HEK293 (cell line): ENCODE results near the gene TEC.
A peak's percentile ranks its signal among the peaks of the same experiment; 100 is the strongest.

Experiments used
- CTCF ChIA-PET: fragments of 350-600 bp; formaldehyde crosslinking; extraction: SDS; loops from one replicate; lab custom pipeline; 2021; ENCODE audit warnings: antibody characterized with exemption; lab: Yijun Ruan, JAX
- POLR2A ChIA-PET: fragments of 300-600 bp; formaldehyde crosslinking; extraction: SDS; loops from one replicate; lab custom pipeline; 2020; ENCODE audit warnings: antibody characterized with exemption, inconsistent platforms; lab: Yijun Ruan, JAX
- H3K27ac ChIP-seq: fragments of 200-500 bp; sonication (Bioruptor generic); 2 replicates; pipeline ENCODE4 v1.5.1; 2014; ENCODE audit warnings: low read depth, low read length, control low read depth, inconsistent platforms; ENCODE audit errors: extremely low read depth
- H3K36me3 ChIP-seq, 2 experiments: fragments of 200-500 bp in 1 of 2; sonication (Bioruptor generic) in 1 of 2; 1 replicate in 1 of 2; 2 replicates in 1 of 2; pipeline ENCODE4 v1.5.1; 2014 to 2017; ENCODE audit warnings: inconsistent platforms in 2 of 2, low read length in 2 of 2; ENCODE audit not compliant: control insufficient read depth in 2 of 2, insufficient read depth in 1 of 2
- H3K4me1 ChIP-seq: fragments of 200-500 bp; sonication (Bioruptor generic); 2 replicates; pipeline ENCODE4 v1.5.1; 2014; ENCODE audit warnings: mild to moderate bottlenecking, low read length, inconsistent platforms; ENCODE audit not compliant: control insufficient read depth, insufficient read depth
- H3K4me3 ChIP-seq: 2 replicates; pipeline ENCODE4 v1.5.1; 2011; ENCODE audit warnings: low read depth, mild to moderate bottlenecking, control low read depth, low read length, moderate library complexity
- H3K9me3 ChIP-seq: fragments of 200-500 bp; sonication (Bioruptor generic); 2 replicates; pipeline ENCODE4 v1.5.1; 2014; ENCODE audit warnings: low read depth, low read length, inconsistent platforms; ENCODE audit not compliant: control insufficient read depth, insufficient read depth
- AEBP2 ChIP-seq: fragments of 450-650 bp; formaldehyde crosslinking; IDR thresholded peaks from 2 replicates; pipeline ENCODE4 v1.5.1; 2016; ENCODE audit warnings: missing biosample characterization, missing genetic modification characterization, borderline replicate concordance
- REPIN1 ChIP-seq: fragments of 450-650 bp; formaldehyde crosslinking; IDR thresholded peaks from 2 replicates; pipeline ENCODE4 v1.5.1; 2017; ENCODE audit warnings: missing biosample characterization, missing genetic modification characterization, low read depth
- ZBTB17 ChIP-seq: fragments of 450-650 bp; formaldehyde crosslinking; IDR thresholded peaks from 2 replicates; pipeline ENCODE4 v1.5.1; 2016; ENCODE audit warnings: missing biosample characterization, missing genetic modification characterization
- ZFP41 ChIP-seq: fragments of 450-650 bp; formaldehyde crosslinking; IDR thresholded peaks from 2 replicates; pipeline ENCODE4 v1.5.1; 2016; ENCODE audit warnings: missing biosample characterization, missing genetic modification characterization, borderline replicate concordance
- ZNF121 ChIP-seq: fragments of 450-650 bp; formaldehyde crosslinking; IDR thresholded peaks from 2 replicates; pipeline ENCODE4 v1.5.1; 2016; ENCODE audit warnings: missing biosample characterization, missing genetic modification characterization
- ZNF2 ChIP-seq: fragments of 450-650 bp; formaldehyde crosslinking; IDR thresholded peaks from 2 replicates; pipeline ENCODE4 v1.5.1; 2016; ENCODE audit warnings: missing biosample characterization, missing genetic modification characterization
- ZNF211 ChIP-seq: fragments of 450-650 bp; formaldehyde crosslinking; IDR thresholded peaks from 2 replicates; pipeline ENCODE4 v1.5.1; 2016; ENCODE audit warnings: low read depth, missing biosample characterization, missing genetic modification characterization
- ZNF23 ChIP-seq: fragments of 450-650 bp; formaldehyde crosslinking; IDR thresholded peaks from 2 replicates; pipeline ENCODE4 v1.5.1; 2016; ENCODE audit warnings: missing biosample characterization, missing genetic modification characterization, borderline replicate concordance
- ZNF239 ChIP-seq: fragments of 450-650 bp; formaldehyde crosslinking; IDR thresholded peaks from 2 replicates; pipeline ENCODE4 v1.5.1; 2016; ENCODE audit warnings: missing biosample characterization, missing genetic modification characterization
- ZNF626 ChIP-seq: fragments of 450-650 bp; sonication (Bioruptor Pico); formaldehyde crosslinking; IDR thresholded peaks from 2 replicates; pipeline ENCODE4 v1.5.1; 2018; ENCODE audit warnings: missing biosample characterization, missing genetic modification characterization, inconsistent platforms
- ZNF629 ChIP-seq: fragments of 450-650 bp; formaldehyde crosslinking; IDR thresholded peaks from 2 replicates; pipeline ENCODE4 v1.5.1; 2017; ENCODE audit warnings: missing biosample characterization, missing genetic modification characterization
- ZNF677 ChIP-seq: fragments of 450-650 bp; IDR thresholded peaks from 2 replicates; pipeline ENCODE4 v1.5.0; 2018; ENCODE audit warnings: missing biosample characterization, mild to moderate bottlenecking, missing genetic modification characterization, moderate library complexity
- TF ChIP-seq, protein P1 (sequence below): fragments of 450-650 bp; formaldehyde crosslinking; IDR thresholded peaks from 2 replicates; pipeline ENCODE4 v1.5.1; 2017; ENCODE audit warnings: missing biosample characterization, missing genetic modification characterization
- TF ChIP-seq, protein P2 (sequence below): fragments of 450-650 bp; formaldehyde crosslinking; IDR thresholded peaks from 2 replicates; pipeline ENCODE4 v1.5.1; 2016; ENCODE audit warnings: missing biosample characterization, missing genetic modification characterization, low read depth

Gene TEC

GRCh38 chr4:48102303-48102702 is 167.3 kb downstream of the TEC start:
- POLR2A ChIA-PET = no interaction called here
- Histone ChIP-seq H3K4me1 (no peaks in the 10 kb centered on the region), H3K36me3 (no peaks in the 10 kb centered on the region), H3K4me3 (no peak overlapping the region), H3K27ac (no peak overlapping the region), H3K9me3 (no peaks in the 10 kb centered on the region)
- no peak for TF ChIP-seq ZNF677 (tag by site-specific recombination)
- TF ChIP-seq ZNF626 (tag by site-specific recombination) = no peak
- TF ChIP-seq, protein P1, sequence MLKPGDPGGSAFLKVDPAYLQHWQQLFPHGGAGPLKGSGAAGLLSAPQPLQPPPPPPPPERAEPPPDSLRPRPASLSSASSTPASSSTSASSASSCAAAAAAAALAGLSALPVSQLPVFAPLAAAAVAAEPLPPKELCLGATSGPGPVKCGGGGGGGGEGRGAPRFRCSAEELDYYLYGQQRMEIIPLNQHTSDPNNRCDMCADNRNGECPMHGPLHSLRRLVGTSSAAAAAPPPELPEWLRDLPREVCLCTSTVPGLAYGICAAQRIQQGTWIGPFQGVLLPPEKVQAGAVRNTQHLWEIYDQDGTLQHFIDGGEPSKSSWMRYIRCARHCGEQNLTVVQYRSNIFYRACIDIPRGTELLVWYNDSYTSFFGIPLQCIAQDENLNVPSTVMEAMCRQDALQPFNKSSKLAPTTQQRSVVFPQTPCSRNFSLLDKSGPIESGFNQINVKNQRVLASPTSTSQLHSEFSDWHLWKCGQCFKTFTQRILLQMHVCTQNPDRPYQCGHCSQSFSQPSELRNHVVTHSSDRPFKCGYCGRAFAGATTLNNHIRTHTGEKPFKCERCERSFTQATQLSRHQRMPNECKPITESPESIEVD (tag by site-specific recombination) = peak; percentile 69
- CTCF ChIA-PET = interaction anchor here (0.7 to 0.8 kb wide), 2 partner anchors 11 to 12 kb away, joined by 3 to 4 read pairs; no protein-coding TSS in a partner anchor

DNA sequence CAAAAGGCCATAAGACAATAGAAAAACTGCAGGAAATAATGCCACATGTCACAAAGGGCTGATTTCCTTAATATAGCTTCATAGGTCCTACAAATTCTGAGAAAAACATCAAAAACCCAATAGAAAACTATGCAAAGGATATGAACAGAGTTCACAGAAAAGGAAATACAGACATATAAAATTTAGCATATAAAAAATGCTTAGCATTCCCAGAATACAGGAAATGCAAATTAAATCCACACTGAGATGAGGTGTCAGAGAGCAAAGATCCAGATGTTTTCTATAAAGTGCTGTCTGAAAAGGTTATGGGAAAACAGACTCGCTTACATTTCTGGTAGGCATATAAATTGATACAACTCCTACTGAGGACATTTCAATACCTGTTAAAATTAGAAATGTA is 169.4 kb downstream of the TEC start:
- CTCF ChIA-PET = interaction anchor here (0.6 kb wide), 1 partner anchor 18 kb away, joined by 3 read pairs; no protein-coding TSS in a partner anchor
- POLR2A ChIA-PET = no interaction called here
- H3K4me3 ChIP-seq = no peak overlapping the region
- TF ChIP-seq ZFP41 (tag by site-specific recombination) (no peak), REPIN1 (tag by site-specific recombination) (no peak), ZNF23 (tag by site-specific recombination) (no peak), ZNF211 (tag by site-specific recombination) (no peak), AEBP2 (tag by site-specific recombination) (no peak), ZBTB17 (tag by site-specific recombination) (no peak), ZNF2 (no peak), ZNF239 (tag by site-specific recombination) (no peak), ZNF121 (tag by site-specific recombination) (no peak), ZNF629 (no peak)
- TF ChIP-seq, protein P2, sequence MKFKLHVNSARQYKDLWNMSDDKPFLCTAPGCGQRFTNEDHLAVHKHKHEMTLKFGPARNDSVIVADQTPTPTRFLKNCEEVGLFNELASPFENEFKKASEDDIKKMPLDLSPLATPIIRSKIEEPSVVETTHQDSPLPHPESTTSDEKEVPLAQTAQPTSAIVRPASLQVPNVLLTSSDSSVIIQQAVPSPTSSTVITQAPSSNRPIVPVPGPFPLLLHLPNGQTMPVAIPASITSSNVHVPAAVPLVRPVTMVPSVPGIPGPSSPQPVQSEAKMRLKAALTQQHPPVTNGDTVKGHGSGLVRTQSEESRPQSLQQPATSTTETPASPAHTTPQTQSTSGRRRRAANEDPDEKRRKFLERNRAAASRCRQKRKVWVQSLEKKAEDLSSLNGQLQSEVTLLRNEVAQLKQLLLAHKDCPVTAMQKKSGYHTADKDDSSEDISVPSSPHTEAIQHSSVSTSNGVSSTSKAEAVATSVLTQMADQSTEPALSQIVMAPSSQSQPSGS (tag by site-specific recombination) = no peak
- TF ChIP-seq, all 188 proteins: peak for 0
- Histone ChIP-seq H3K9me3 (no peaks in the 10 kb centered on the region), H3K27ac (no peak overlapping the region), H3K4me1 (no peaks in the 10 kb centered on the region), H3K36me3 (no peaks in the 10 kb centered on the region)

GRCh38 chr4:48095441-48095840 is 174.2 kb downstream of the TEC start:
- Histone ChIP-seq H3K27ac (no peak overlapping the region), H3K4me1 (no peaks in the 10 kb centered on the region), H3K4me3 (no peak overlapping the region), H3K36me3 (no peaks in the 10 kb centered on the region), H3K9me3 (no peaks in the 10 kb centered on the region)
- ChIA-PET POLR2A (no interaction called here), CTCF (interaction anchor here (1.1 to 2.5 kb wide), 3 partner anchors 9 to 278 kb away, joined by 3 to 12 read pairs (median 9); no protein-coding TSS in a partner anchor)
- TF ChIP-seq ZNF23 (tag by site-specific recombination) = no peak
